ENCODE data around the gene TFB1M. TPM values are rescaled to one million over a fixed set of nuclear protein-coding genes. Genes with fewer than 3 reads are reported as not detected.

TFB1M gene
- total and polyA plus RNA-seq, 7 donors = 10.7 to 22.2 (median 15.1) TPM

GRCh38 chr6:155212106-155212505, 102.2 kb downstream of the TFB1M start:
- WGBS, 2 donors = 88 to 92% methylated on average over 3 of the region's 3 CpGs
- intact Hi-C loops (cut with DNase I) = no loop called here
- no peak for DNase-seq
- Histone ChIP-seq H3K27ac (no peak overlapping the region), H3K9me3 (no peaks in the 10 kb centered on the region), H3K4me3 (no peak overlapping the region), H3K36me3 (no peaks in the 10 kb centered on the region), H3K4me1 (no peaks in the 10 kb centered on the region), H3K27me3 (no peaks in the 10 kb centered on the region)
- TF ChIP-seq EP300 (IDR thresholded peaks at IDR 0.05) (no peak), POLR2AphosphoS5 (IDR thresholded peaks at IDR 0.05) (no peak), POLR2A (IDR thresholded peaks at IDR 0.05) (no peak)

DNA sequence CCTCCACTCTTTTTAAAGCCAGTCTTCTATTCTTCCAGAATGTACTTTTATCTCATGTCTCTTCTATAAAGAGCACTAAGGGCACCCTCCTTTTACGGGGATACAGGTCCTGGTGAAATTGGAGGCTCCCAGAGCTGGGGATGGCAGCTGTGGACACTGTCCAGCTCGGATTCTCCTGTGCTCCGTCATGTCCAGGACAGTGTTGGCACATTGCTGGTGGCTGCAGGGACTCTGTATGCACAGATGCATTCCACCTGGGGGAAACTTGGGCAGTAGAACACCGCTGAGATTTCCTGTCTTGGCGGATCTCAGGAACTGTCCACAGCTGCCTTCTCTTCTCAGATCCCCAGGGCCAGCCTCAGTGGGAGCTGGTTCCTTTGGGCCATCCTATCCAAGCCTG, 107.1 kb downstream of the TFB1M start:
- intact Hi-C loops (cut with DNase I) = no loop called here
- H3K4me1 ChIP-seq = peaks cover 0 to 4% (median 3%) of the 10 kb centered on the region in 4 donors
- TF ChIP-seq POLR2A (IDR thresholded peaks at IDR 0.05) = no peak
- no peaks in the 10 kb centered on the region for H3K36me3 ChIP-seq
- no peaks in the 10 kb centered on the region for H3K27me3 ChIP-seq
- DNase-seq = no peak
- H3K4me3 ChIP-seq = no peak overlapping the region
- 91 to 92% methylated on average over 5 of the region's 5 CpGs for WGBS, 2 donors
- no peaks in the 10 kb centered on the region for H3K9me3 ChIP-seq
- H3K27ac ChIP-seq = no peak overlapping the region

Other genes starting within 250 kb of the TFB1M start
- not detected for gene CLDN20, start 50.5 kb downstream of the TFB1M start, total RNA-seq
- not detected for gene CLDN20, start 50.5 kb downstream of the TFB1M start, polyA plus RNA-seq
- not detected for gene NOX3, start 141.4 kb upstream of the TFB1M start, total RNA-seq
- gene NOX3, start 141.4 kb upstream of the TFB1M start, polyA plus RNA-seq = not detected